GM12873 (cell line): Measurements from ENCODE around the gene ITGA2.

Source experiments
- CTCF ChIP-seq: IDR thresholded peaks from 2 replicates; pipeline ENCODE4 v1.5.1; 2012; ENCODE audit warnings: low read depth, mild to moderate bottlenecking, moderate library complexity, low read length, control low read depth; ENCODE audit not compliant: insufficient read depth; ENCODE audit errors: missing control alignments

Gene ITGA2

GRCh38 chr5:52950686-52951085, 38.5 kb upstream of the ITGA2 start:
- no peak for TF ChIP-seq CTCF

- TF ChIP-seq CTCF = no peak
Observed at GRCh38 chr5:52952483-52952882, 36.7 kb upstream of the ITGA2 start.

- TF ChIP-seq CTCF = no peak
Observed at GRCh38 chr5:52956014-52956413, 33.1 kb upstream of the ITGA2 start.

GRCh38 chr5:52956915-52957747, 32.0 kb upstream of the ITGA2 start:
- TF ChIP-seq CTCF = no peak

GRCh38 chr5:52961274-52961681, 27.9 kb upstream of the ITGA2 start:
- TF ChIP-seq CTCF = no peak

- no peak for TF ChIP-seq CTCF
Observed at GRCh38 chr5:52963636-52964035, 25.5 kb upstream of the ITGA2 start.

- TF ChIP-seq CTCF = no peak
Observed at GRCh38 chr5:52964138-52964537, 25.0 kb upstream of the ITGA2 start.
